Adrenal gland (tissue), 12 donors: ENCODE measurements around the gene CMTM1. TPM values are rescaled to one million over a fixed set of nuclear protein-coding genes. Genes with fewer than 3 reads are reported as not detected.
"Not testable (repeated sequence)": the region's sequence is repeated elsewhere in the genome, so short reads cannot be mapped to it uniquely, and the experiment has no call there.

Experiments used
- DNase-seq, 7 donors: peaks; one replicate each; pipeline ENCODE4 v3.0.0-alpha.2; 2019 to 2020
- H3K27ac ChIP-seq, 5 donors: fragments of 200-600 bp; sonication (generic) in 4 of 5; 1 replicate in 3 of 5; 2 replicates in 2 of 5; pipeline versions ENCODE4 v1.5.1 to v1.8.0; 2016 to 2020; ENCODE audit warnings: mild to moderate bottlenecking in 1 of 5
- H3K27me3 ChIP-seq: fragments of 200-600 bp; 2 replicates; pipeline ENCODE4 v1.8.0; 2021
- H3K36me3 ChIP-seq, 2 donors: fragments of 200-600 bp; replicated peaks in 1 of 2; 1 replicate in 1 of 2; 2 replicates in 1 of 2; pipeline versions ENCODE4 v1.5.1 to v1.8.0; 2018 to 2022
- H3K4me1 ChIP-seq, 2 donors: fragments of 200-600 bp; replicated peaks in 1 of 2; 1 replicate in 1 of 2; 2 replicates in 1 of 2; pipeline versions ENCODE4 v1.5.1 to v1.8.0; 2018 to 2021
- H3K4me3 ChIP-seq, 4 donors: fragments of 200-600 bp; sonication (generic) in 3 of 4; one replicate each; pipeline ENCODE4 v1.5.1; 2016 to 2018
- H3K9me3 ChIP-seq, 3 donors: fragments of 200-600 bp; sonication (generic) in 1 of 3; replicated peaks in 1 of 3; 1 replicate in 2 of 3; 2 replicates in 1 of 3; pipeline versions ENCODE4 v1.5.1 to v1.8.0; 2016 to 2021
- CTCF ChIP-seq, 6 experiments: fragments of 450-650 bp in 4 of 6; fragments of 200-600 bp in 2 of 6; sonication (generic) in 1 of 6; IDR thresholded peaks; 1 replicate in 5 of 6; 2 replicates in 1 of 6; pipeline versions ENCODE4 v1.5.1 to v1.8.0; 2016 to 2021; ENCODE audit warnings: antibody characterized with exemption in 6 of 6, mild to moderate bottlenecking in 2 of 6, moderate library complexity in 1 of 6
- POLR2A ChIP-seq, 2 donors: fragments of 450-650 bp; IDR thresholded peaks; one replicate each; pipeline ENCODE4 v1.6.1; 2017; ENCODE audit warnings: antibody characterized with exemption in 2 of 2, mild to moderate bottlenecking in 2 of 2, moderate library complexity in 1 of 2
- WGBS, 4 donors: extraction: QIAGEN DNeasy Blood & Tissue Kit in 2 of 4; methylation state at CpG; one replicate each; pipeline versions ENCODE4 v1.1.5 to v1.1.7; 2013 to 2017; 5-methylcytosine and 5-hydroxymethylcytosine counted together
- intact Hi-C, 2 donors: fragments of 100-400 bp; cut with DNase I; formaldehyde crosslinking; loops; one replicate each; pipeline versions ENCODE4 v1.14.1 to v1.15.0; 2022 to 2023
- polyA plus RNA-seq, 3 donors: library from polyadenylated mRNA; stranded (reverse); fragments of 200-250 nt in 2 of 3; fragments of 350-450 nt in 1 of 3; fragmentation: Illumina TruSeq in 1 of 3; extraction: RNeasy Lipid Tissue Mini Kit (QIAGEN cat#74804) in 1 of 3; gene quantifications; one replicate each; pipeline ENCODE4 v1.2.3, GENCODE V29; 2013 to 2014
- total RNA-seq, 9 donors: library from RNA; depleted of rRNA in 4 of 9; stranded (reverse); fragments of >200 nt in 4 of 9; fragments of 120-200 nt in 1 of 9; fragmentation: NEBNext Ultra II Directional in 1 of 9; extraction: Animal tissue kit (Norgen Biotek cat#: 25700) in 1 of 9; gene quantifications; one replicate each; pipeline versions ENCODE4 v1.1.0 to v1.2.4, GENCODE V29; 2013 to 2023
- donor health status: healthy with polysubstance abuse.
- donor health status: Bipolar disorder and iron deficiency.
- donor health status: DM: yes; HTN: yes; CAD: no.
- donor health status: DM: no; HTN: no; CAD: no.
- donor health status: DM: no; HTN: no; CAD: no.
- donor health status: DM: yes; HTN: yes; CAD: no.

Gene CMTM1
- total and polyA plus RNA-seq, 12 donors: 0.34 to 9.1 (median 2.7) TPM; not detected in 1

GRCh38 chr16:66592814-66593213, 26.6 kb downstream of the CMTM1 start:
- DNase-seq: no peak
- Histone ChIP-seq H3K4me1 (no peaks in the 10 kb centered on the region), H3K27ac (no peak overlapping the region), H3K9me3 (no peaks in the 10 kb centered on the region), H3K4me3 (no peak overlapping the region), H3K27me3 (no peaks in the 10 kb centered on the region), H3K36me3 (no peaks in the 10 kb centered on the region)
- 94 to 99% (median 97%) methylated on average over 3 of the region's 3 CpGs for WGBS, 4 donors
- TF ChIP-seq CTCF (IDR thresholded peaks at IDR 0.05): no peak
- intact Hi-C loops: no loop called here

- TF ChIP-seq POLR2A (IDR thresholded peaks at IDR 0.05) (no peak), CTCF (IDR thresholded peaks at IDR 0.05) (no peak)
- DNase-seq: no peak
- WGBS, 4 donors: 61 to 74% (median 66%) methylated on average over 7 of the region's 7 CpGs
- Histone ChIP-seq H3K9me3 (no peaks in the 10 kb centered on the region), H3K4me1 (no peaks in the 10 kb centered on the region), H3K4me3 (no peak overlapping the region), H3K27me3 (no peaks in the 10 kb centered on the region), H3K36me3 (no peaks in the 10 kb centered on the region), H3K27ac (no peak overlapping the region)
- intact Hi-C loops: no loop called here
Observed at GRCh38 chr16:66594739-66595138, 28.5 kb downstream of the CMTM1 start.

- H3K36me3 ChIP-seq, H3K4me1 ChIP-seq, intact Hi-C loops, H3K27ac ChIP-seq, H3K27me3 ChIP-seq, H3K9me3 ChIP-seq, DNase-seq, H3K4me3 ChIP-seq: not testable (repeated sequence)
- 91 to 100% (median 97%) methylated on average over 4 of the region's 4 CpGs for WGBS, 4 donors
Observed at GRCh38 chr16:66596559-66596958, 30.3 kb downstream of the CMTM1 start.

- WGBS, 4 donors: 79 to 88% (median 82%) methylated on average over 5 of the region's 5 CpGs
- Histone ChIP-seq H3K9me3 (no peaks in the 10 kb centered on the region), H3K4me1 (no peaks in the 10 kb centered on the region), H3K36me3 (no peaks in the 10 kb centered on the region), H3K4me3 (no peak overlapping the region), H3K27ac (no peak overlapping the region), H3K27me3 (no peaks in the 10 kb centered on the region)
- intact Hi-C loops: no loop called here
- no peak for DNase-seq
- TF ChIP-seq POLR2A (IDR thresholded peaks at IDR 0.05) (no peak), CTCF (IDR thresholded peaks at IDR 0.05) (no peak)
Observed at GRCh38 chr16:66596986-66597848, 31.0 kb downstream of the CMTM1 start.

GRCh38 chr16:66598111-66598510, 31.9 kb downstream of the CMTM1 start:
- no peak overlapping the region for H3K4me3 ChIP-seq
- no peaks in the 10 kb centered on the region for H3K4me1 ChIP-seq
- TF ChIP-seq POLR2A (IDR thresholded peaks at IDR 0.05): no peak
- TF ChIP-seq CTCF (IDR thresholded peaks at IDR 0.05): no peak
- DNase-seq: no peak
- H3K27me3 ChIP-seq: no peaks in the 10 kb centered on the region
- no peaks in the 10 kb centered on the region for H3K9me3 ChIP-seq
- intact Hi-C loops: no loop called here
- WGBS, 4 donors: 73 to 78% (median 77%) methylated on average over 3 of the region's 3 CpGs
- no peak overlapping the region for H3K27ac ChIP-seq
- no peaks in the 10 kb centered on the region for H3K36me3 ChIP-seq
